GM12878 (cell line): ENCODE results near the gene IL3. TPM values are rescaled to one million over a fixed set of nuclear protein-coding genes. Genes with fewer than 3 reads are reported as not detected.

Experiments used
- ATAC-seq: fragments of 200-7000 bp; cut with Tn5 transposase; 3 replicates; pipeline ENCODE4 v1.9.1; 2020; ENCODE audit warnings: mild to moderate bottlenecking, moderate library complexity
- BruUV-seq: library from RNA; stranded (reverse); fragments of 400-500 nt; replicated peaks from 2 replicates; lab custom pipeline; 2021; lab: Mats Ljungman, UMichigan
- CTCF ChIA-PET: fragments of 300-600 bp; sonication (Branson Sonifier 250); formaldehyde crosslinking; extraction: SDS; loops from one replicate; lab custom pipeline; 2021; ENCODE audit warnings: inconsistent platforms; lab: Yijun Ruan, JAX
- POLR2A ChIA-PET: fragments of 350-600 bp; formaldehyde crosslinking; extraction: SDS; loops from one replicate; lab custom pipeline; 2021; ENCODE audit warnings: inconsistent platforms; lab: Charles Lee
- RAD21 ChIA-PET: fragments of 300-600 bp; sonication (Branson Sonifier 250); formaldehyde crosslinking; loops from one replicate; lab custom pipeline; 2023; ENCODE audit warnings: antibody characterized with exemption; ENCODE audit not compliant: unreplicated experiment; lab: Charles Lee
- SMC1A ChIA-PET: fragments of 300-600 bp; sonication (Branson Sonifier 250); formaldehyde crosslinking; loops from one replicate; lab custom pipeline; 2023; ENCODE audit not compliant: unreplicated experiment, uncharacterized antibody; lab: Charles Lee
- DNase-seq: peaks from one replicate; pipeline ENCODE4 v3.0.0-alpha.2; 2011; ENCODE audit warnings: low read depth, low spot score
- FAIRE-seq: peaks from 3 replicates; lab custom pipeline; 2011; peaks lifted over from hg19 to GRCh38; lab: Jason Lieb, UNC
- H2AFZ ChIP-seq: 2 replicates; pipeline ENCODE4 v1.6.0; 2011; ENCODE audit warnings: low read depth, low read length, control low read depth; ENCODE audit not compliant: control insufficient read depth
- H3K27ac ChIP-seq: 2 replicates; pipeline ENCODE4 v1.5.1; 2011; ENCODE audit warnings: control low read depth; ENCODE audit not compliant: control insufficient read depth, insufficient read depth
- H3K27me3 ChIP-seq, 2 experiments: replicated peaks in 1 of 2; 2 replicates each; pipeline versions ENCODE4 v1.6.0 to v1.6.1; 2011; ENCODE audit warnings: low read length in 1 of 2; ENCODE audit not compliant: control insufficient read depth in 2 of 2, insufficient read depth in 2 of 2
- H3K36me3 ChIP-seq, 2 experiments: 2 replicates each; pipeline ENCODE4 v1.5.1; 2011; ENCODE audit warnings: low read length in 1 of 2; ENCODE audit not compliant: control insufficient read depth in 2 of 2, insufficient read depth in 2 of 2
- H3K4me1 ChIP-seq: 2 replicates; pipeline ENCODE4 v1.6.1; 2011; ENCODE audit warnings: mild to moderate bottlenecking, low read length, moderate library complexity, mixed read lengths; ENCODE audit not compliant: control insufficient read depth, insufficient read depth
- H3K4me2 ChIP-seq: 2 replicates; pipeline ENCODE4 v1.6.0; 2011; ENCODE audit warnings: control low read depth; ENCODE audit not compliant: control insufficient read depth, insufficient read depth
- H3K4me3 ChIP-seq: fragments of 200-600 bp; sonication (generic); 2 replicates; pipeline ENCODE4 v1.5.1; 2016
- H3K79me2 ChIP-seq: 2 replicates; pipeline ENCODE4 v1.6.0; 2011; ENCODE audit warnings: low read length; ENCODE audit not compliant: control insufficient read depth, insufficient read depth
- H3K9ac ChIP-seq: 2 replicates; pipeline ENCODE4 v1.8.0; 2011; ENCODE audit warnings: low read length, control low read depth, mixed read lengths; ENCODE audit not compliant: control insufficient read depth, insufficient read depth
- H3K9me3 ChIP-seq: replicated peaks from 3 replicates; pipeline ENCODE4 v1.5.1; 2011; ENCODE audit warnings: mild to moderate bottlenecking, low read length; ENCODE audit not compliant: control insufficient read depth, insufficient read depth
- H4K20me1 ChIP-seq: 2 replicates; pipeline ENCODE4 v1.6.0; 2011; ENCODE audit not compliant: control insufficient read depth, insufficient read depth
- CUX1 ChIP-seq: IDR thresholded peaks from 2 replicates; pipeline ENCODE4 v1.6.1; 2012; ENCODE audit warnings: improper control_type of control experiment, low read depth, low read length; ENCODE audit not compliant: insufficient replicate concordance
- POU2F2 ChIP-seq: IDR thresholded peaks from 3 replicates; pipeline ENCODE4 v1.6.1; 2011; ENCODE audit warnings: low read depth, mild to moderate bottlenecking, low read length, borderline replicate concordance
- WGBS: methylation state at CpG from one replicate; pipeline ENCODE4 v1.1.6; 2016; ENCODE audit warnings: low lambda C conversion rate; ENCODE audit not compliant: insufficient replicate concordance, insufficient coverage; ENCODE audit errors: missing lambda C conversion rate; 5-methylcytosine and 5-hydroxymethylcytosine counted together
- in situ Hi-C: fragments of 300-500 bp; cut with MboI; formaldehyde crosslinking; loops from 9 replicates; pipeline ENCODE4 v1.14.3; 2018; ENCODE audit warnings: mixed read lengths
- intact Hi-C: fragments of 100-400 bp; cut with micrococcal nuclease; formaldehyde crosslinking; loops from one replicate; pipeline ENCODE4 v1.14.2; 2022; ENCODE audit not compliant: unreplicated experiment
- polyA plus RNA-seq, 11 experiments: library from polyadenylated mRNA; depleted of rRNA in 4 of 11; unstranded in 6 of 11; stranded (reverse) in 5 of 11; fragments of >200 nt; fragmentation: Nextera tagmentation in 4 of 11; fragmentation: Illumina TruSeq in 1 of 11; extraction: Ambion mirVana in 4 of 11; extraction: Trizol in 1 of 11; gene quantifications; 1 replicate in 1 of 11; 2 replicates in 10 of 11; pipeline versions ENCODE4 v1.2.1 to v1.2.3, GENCODE V29; 2011 to 2016; ENCODE audit warnings: inconsistent platforms in 2 of 11, missing spikeins in 2 of 11, low read depth in 1 of 11
- total RNA-seq, 4 experiments: library from RNA; depleted of rRNA in 3 of 4; stranded (reverse); fragments of >200 nt in 3 of 4; fragmentation: Illumina TruSeq in 1 of 4; extraction: Trizol in 1 of 4; gene quantifications; 2 replicates each; pipeline versions ENCODE4 v1.2.1 to v1.2.3, GENCODE V29; 2013 to 2021

Gene IL3
- total and polyA plus RNA-seq, 10 of the 15 experiments (the other 5 are each of a cell fraction or from before 2014, with no cell fraction given): not detected

- in situ Hi-C loops (loop anchor here (5.0 kb wide), 3 partner anchors 65 to 290 kb away; no protein-coding TSS in a partner anchor), intact Hi-C loops (no loop called here)
- Histone ChIP-seq H4K20me1 (peaks cover 5% of the 10 kb centered on the region; the same call in 1 of the 2 replicates), H3K79me2 (no peaks in the 10 kb centered on the region), H3K27ac (no peak overlapping the region), H3K27me3 (no peaks in the 10 kb centered on the region), H3K9me3 (no peaks in the 10 kb centered on the region), H3K9ac (no peak overlapping the region), H3K36me3 (no peaks in the 10 kb centered on the region), H2AFZ (no peak overlapping the region), H3K4me2 (no peak overlapping the region), H3K4me1 (no peaks in the 10 kb centered on the region; the same call in 1 of the 2 replicates), H3K4me3 (no peak overlapping the region)
- WGBS: 58% methylated on average over 4 of the region's 4 CpGs
- ATAC-seq (no peak), FAIRE-seq (no peak), DNase-seq (no peak)
- CTCF ChIA-PET: interaction anchor here (0.8 to 3.8 kb wide), 4 partner anchors 47 to 112 kb away, joined by 3 to 41 read pairs (median 8); no protein-coding TSS in a partner anchor
- BruUV-seq: no TSS peak
- RAD21 ChIA-PET: interaction anchor here (1.5 to 1.7 kb wide), 2 partner anchors 111 to 171 kb away, joined by 4 read pairs; no protein-coding TSS in a partner anchor
- POLR2A ChIA-PET: no interaction called here
- TF ChIP-seq POU2F2: no peak
- TF ChIP-seq CUX1: no peak
- SMC1A ChIA-PET: interaction anchor here (0.8 to 2.3 kb wide), 3 partner anchors 30 to 113 kb away, joined by 3 to 6 read pairs (median 3); no protein-coding TSS in a partner anchor
Measured at GRCh38 chr5:132066871-132067270, 6.4 kb downstream of the IL3 start.
